H9 (cell line): Measurements from ENCODE around the gene NCKAP5. TPM values are rescaled to one million over a fixed set of nuclear protein-coding genes. Genes with fewer than 3 reads are reported as not detected.

Experiments
- DNase-seq: peaks from one replicate; pipeline ENCODE4 v3.0.0-alpha.2; 2017
- H2AFZ ChIP-seq: one replicate; pipeline ENCODE4 v1.6.1; 2013; ENCODE audit warnings: mild to moderate bottlenecking, low read length, control low read depth, moderate library complexity
- H2AK5ac ChIP-seq: 2 replicates; pipeline ENCODE4 v1.6.1; 2013; ENCODE audit warnings: low read length, control low read depth, mixed read lengths; ENCODE audit not compliant: insufficient read length
- H2BK120ac ChIP-seq: one replicate; pipeline ENCODE4 v1.6.1; 2013; ENCODE audit warnings: low read depth, mild to moderate bottlenecking, low read length, control low read depth, inconsistent platforms; ENCODE audit not compliant: poor library complexity, severe bottlenecking
- H2BK12ac ChIP-seq: 2 replicates; pipeline ENCODE4 v1.6.1; 2013; ENCODE audit warnings: low read length, control low read depth, mixed read lengths, low read depth; ENCODE audit not compliant: insufficient read length
- H2BK15ac ChIP-seq: 2 replicates; pipeline ENCODE4 v1.6.1; 2013; ENCODE audit warnings: low read depth, low read length, control low read depth
- H2BK20ac ChIP-seq: one replicate; pipeline ENCODE4 v1.6.1; 2013; ENCODE audit warnings: low read depth, mild to moderate bottlenecking, low read length, control low read depth, inconsistent platforms; ENCODE audit not compliant: poor library complexity, severe bottlenecking
- H2BK5ac ChIP-seq: 2 replicates; pipeline ENCODE4 v1.6.1; 2013; ENCODE audit warnings: low read length, control low read depth, mixed read lengths; ENCODE audit not compliant: insufficient read length
- H3K14ac ChIP-seq: 2 replicates; pipeline ENCODE4 v1.6.1; 2013; ENCODE audit warnings: low read length, control low read depth; ENCODE audit not compliant: insufficient read depth
- H3K18ac ChIP-seq: 2 replicates; pipeline ENCODE4 v1.6.1; 2013; ENCODE audit warnings: low read depth, mild to moderate bottlenecking, mixed read lengths, low read length, control low read depth; ENCODE audit not compliant: insufficient read length
- H3K23ac ChIP-seq: 2 replicates; pipeline ENCODE4 v1.6.1; 2013; ENCODE audit warnings: low read length, control low read depth, mixed read lengths, low read depth; ENCODE audit not compliant: insufficient read length
- H3K23me2 ChIP-seq: 2 replicates; pipeline ENCODE4 v1.6.1; 2013; ENCODE audit warnings: low read depth, mild to moderate bottlenecking, mixed read lengths, low read length, control low read depth; ENCODE audit not compliant: insufficient read length, poor library complexity, severe bottlenecking
- H3K27ac ChIP-seq: 2 replicates; pipeline ENCODE4 v1.5.1; 2013; ENCODE audit warnings: low read length, control low read depth, mixed read lengths, low read depth; ENCODE audit not compliant: insufficient read length
- H3K27me3 ChIP-seq: 2 replicates; pipeline ENCODE4 v1.6.1; 2013; ENCODE audit warnings: low read length, control low read depth, inconsistent platforms; ENCODE audit not compliant: insufficient read depth
- H3K4ac ChIP-seq: 2 replicates; pipeline ENCODE4 v1.6.1; 2013; ENCODE audit warnings: low read depth, mild to moderate bottlenecking, control low read depth, inconsistent platforms, low read length, moderate library complexity
- H3K4me1 ChIP-seq: 2 replicates; pipeline ENCODE4 v1.6.1; 2013; ENCODE audit warnings: low read length, control low read depth, inconsistent platforms; ENCODE audit not compliant: insufficient read depth
- H3K4me2 ChIP-seq: 2 replicates; pipeline ENCODE4 v1.6.1; 2013; ENCODE audit warnings: low read length, control low read depth, mixed read lengths; ENCODE audit not compliant: insufficient read length, insufficient read depth
- H3K56ac ChIP-seq: 2 replicates; pipeline ENCODE4 v1.6.1; 2013; ENCODE audit warnings: low read depth, mild to moderate bottlenecking, mixed read lengths, low read length, control low read depth; ENCODE audit not compliant: insufficient read length
- H3K79me1 ChIP-seq: 2 replicates; pipeline ENCODE4 v1.6.1; 2013; ENCODE audit warnings: low read depth, mild to moderate bottlenecking, moderate library complexity, low read length, control low read depth, inconsistent platforms; ENCODE audit not compliant: insufficient read depth, poor library complexity, severe bottlenecking
- H3K79me2 ChIP-seq: 2 replicates; pipeline ENCODE4 v1.6.1; 2013; ENCODE audit warnings: low read length, control low read depth, inconsistent platforms; ENCODE audit not compliant: insufficient read depth
- H3K9ac ChIP-seq: 2 replicates; pipeline ENCODE4 v1.6.1; 2013; ENCODE audit warnings: low read length, control low read depth, mixed read lengths; ENCODE audit not compliant: insufficient read length; ENCODE audit errors: extremely low read depth
- H3K9me3 ChIP-seq: one replicate; pipeline ENCODE4 v1.6.1; 2013; ENCODE audit warnings: low read depth, low read length, inconsistent platforms; ENCODE audit not compliant: control insufficient read depth
- H3T11ph ChIP-seq: one replicate; pipeline ENCODE4 v1.6.1; 2013; ENCODE audit warnings: mild to moderate bottlenecking, low read length, control low read depth, inconsistent platforms
- H4K20me1 ChIP-seq: one replicate; pipeline ENCODE4 v1.6.1; 2013; ENCODE audit not compliant: control insufficient read depth, insufficient read length, insufficient read depth
- H4K5ac ChIP-seq: 2 replicates; pipeline ENCODE4 v1.6.1; 2013; ENCODE audit warnings: low read depth, mild to moderate bottlenecking, mixed read lengths, low read length, control low read depth; ENCODE audit not compliant: insufficient read length
- H4K8ac ChIP-seq: replicated peaks from 2 replicates; pipeline ENCODE4 v1.6.1; 2013; ENCODE audit warnings: low read length, control low read depth, mixed read lengths, low read depth; ENCODE audit not compliant: insufficient read length
- H4K91ac ChIP-seq: 2 replicates; pipeline ENCODE4 v1.6.1; 2013; ENCODE audit warnings: low read depth, mild to moderate bottlenecking, moderate library complexity, mixed read lengths, low read length, control low read depth; ENCODE audit not compliant: insufficient read length
- H3K27ac Mint-ChIP-seq, 3 experiments: 2 replicates in 2 of 3; 3 replicates in 1 of 3; pipeline ENCODE4 v1.8.0; 2020 to 2021; ENCODE audit warnings: mixed read lengths in 3 of 3, mild to moderate bottlenecking in 1 of 3, moderate library complexity in 1 of 3
- H3K27me3 Mint-ChIP-seq: 2 replicates; pipeline ENCODE4 v1.8.0; 2021; ENCODE audit warnings: low read depth, mild to moderate bottlenecking, moderate library complexity, mixed read lengths
- H3K36me3 Mint-ChIP-seq, 3 experiments: 2 replicates in 2 of 3; 3 replicates in 1 of 3; pipeline ENCODE4 v1.8.0; 2020 to 2021; ENCODE audit warnings: low read depth in 3 of 3, mixed read lengths in 3 of 3; ENCODE audit not compliant: insufficient read depth in 1 of 3
- H3K4me1 Mint-ChIP-seq, 2 experiments: 2 replicates each; pipeline ENCODE4 v1.8.0; 2020; ENCODE audit warnings: mixed read lengths in 2 of 2
- H3K4me3 Mint-ChIP-seq, 2 experiments: 2 replicates in 1 of 2; 3 replicates in 1 of 2; pipeline ENCODE4 v1.8.0; 2020 to 2021; ENCODE audit warnings: mild to moderate bottlenecking in 2 of 2, mixed read lengths in 2 of 2, moderate library complexity in 1 of 2
- H3K9me3 Mint-ChIP-seq, 2 experiments: 2 replicates in 1 of 2; 3 replicates in 1 of 2; pipeline ENCODE4 v1.8.0; 2020; ENCODE audit warnings: mild to moderate bottlenecking in 2 of 2, mixed read lengths in 2 of 2, moderate library complexity in 1 of 2
- CTCF ChIP-seq: fragments of 200-600 bp; sonication (generic); conservative IDR thresholded peaks from 3 replicates; pipeline ENCODE4 v1.8.0; 2021; ENCODE audit warnings: antibody characterized with exemption, mild to moderate bottlenecking
- whole genome bisulfite sequencing: extraction: QIAGEN DNeasy Blood & Tissue Kit; methylation state at CpG from one replicate; pipeline ENCODE4 v1.1.7; 2013; ENCODE audit warnings: missing lambda C conversion rate, low lambda C conversion rate, mixed read lengths; ENCODE audit not compliant: insufficient read length; ENCODE audit errors: extremely low coverage; 5-methylcytosine and 5-hydroxymethylcytosine counted together
- total RNA-seq: library from RNA; stranded (reverse); gene quantifications from 2 replicates; pipeline ENCODE4 v1.2.1, GENCODE V29; 2021

NCKAP5 gene
- total RNA-seq, 1 experiment from 2014 or later, result 0.26 TPM

GRCh38 chr2:132844585-132844984 lies 723.7 kb downstream of the NCKAP5 start:
- Histone ChIP-seq H3K9ac (no peak overlapping the region), H2BK15ac (no peak overlapping the region), H2BK12ac (no peak overlapping the region), H3K27ac (no peak overlapping the region), H2BK5ac (no peak overlapping the region), H4K8ac (no peak overlapping the region), H3K79me2 (no peaks in the 10 kb centered on the region), H2BK20ac (no peak overlapping the region), H3K79me1 (no peaks in the 10 kb centered on the region), H3K23me2 (no peaks in the 10 kb centered on the region), H3K18ac (no peak overlapping the region), H4K91ac (no peak overlapping the region), H3T11ph (no peak overlapping the region), H3K4me1 (no peaks in the 10 kb centered on the region), H3K9me3 (no peaks in the 10 kb centered on the region), H3K4ac (no peak overlapping the region), H3K27me3 (no peaks in the 10 kb centered on the region), H2AFZ (no peak overlapping the region), H3K14ac (no peak overlapping the region), H2BK120ac (no peak overlapping the region), H3K4me2 (no peak overlapping the region), H2AK5ac (no peak overlapping the region), H4K5ac (no peak overlapping the region), H4K20me1 (no peaks in the 10 kb centered on the region), H3K56ac (no peak overlapping the region), H3K23ac (no peak overlapping the region)
- Mint-ChIP-seq H3K27ac (no peak overlapping the region), H3K27me3 (no peaks in the 10 kb centered on the region), H3K36me3 (no peaks in the 10 kb centered on the region), H3K4me3 (no peak overlapping the region), H3K9me3 (no peaks in the 10 kb centered on the region), H3K4me1 (no peaks in the 10 kb centered on the region)
- no peak for TF ChIP-seq CTCF
- no peak for DNase-seq
- WGBS, result no CpG with 5 or more reads among the region's 4 CpGs
